ENCODE data around the gene CENPL. TPM values are rescaled to one million over a fixed set of nuclear protein-coding genes. Genes with fewer than 3 reads are reported as not detected.
"Not testable (repeated sequence)": the region's sequence is repeated elsewhere in the genome, so short reads cannot be mapped to it uniquely, and the experiment has no call there.

Gene CENPL
- total RNA-seq, 1 donor from 2014 or later: 5.5 TPM

- FAIRE-seq: no peak
- Histone ChIP-seq H3K36me3 (ENCODE audit: control insufficient read depth, insufficient read depth, low read length) (peaks cover 5% of the 10 kb centered on the region), H3K4me3 (ENCODE audit: low read depth, low read length) (no peak overlapping the region), H3K27me3 (ENCODE audit: control insufficient read depth, insufficient read depth, low read length) (no peaks in the 10 kb centered on the region)
- DNase-seq (ENCODE audit: low read depth): no peak
- no peak for TF ChIP-seq CTCF (IDR thresholded peaks at IDR 0.05; ENCODE audit: insufficient read depth, low read length, severe bottlenecking)
These were observed 49.0 kb downstream of the CENPL start for GRCh38 chr1:173775578-173776226.

GRCh38 chr1:173771560-173771959 is 53.1 kb downstream of the CENPL start:
- Histone ChIP-seq H3K27me3 (ENCODE audit: control insufficient read depth, insufficient read depth, low read length) (no peaks in the 10 kb centered on the region), H3K36me3 (ENCODE audit: control insufficient read depth, insufficient read depth, low read length) (peaks cover 2% of the 10 kb centered on the region)
- TF ChIP-seq CTCF (IDR thresholded peaks at IDR 0.05; ENCODE audit: insufficient read depth, low read length, severe bottlenecking): no peak

GRCh38 chr1:173770330-173770729 is 54.4 kb downstream of the CENPL start:
- H3K4me3 ChIP-seq (ENCODE audit: low read depth, low read length); DNase-seq (ENCODE audit: low read depth); FAIRE-seq; H3K36me3 ChIP-seq (ENCODE audit: control insufficient read depth, insufficient read depth, low read length); H3K27me3 ChIP-seq (ENCODE audit: control insufficient read depth, insufficient read depth, low read length): not testable (repeated sequence)

More at GRCh38 chr1:173771560-173771959, 53.1 kb downstream of the CENPL start:
- DNase-seq (ENCODE audit: low read depth) (no peak), FAIRE-seq (no peak)
- H3K4me3 ChIP-seq (ENCODE audit: low read depth, low read length): no peak overlapping the region

GRCh38 chr1:173768827-173769226 is 55.9 kb downstream of the CENPL start:
- no peak overlapping the region for H3K4me3 ChIP-seq (ENCODE audit: low read depth, low read length)
- TF ChIP-seq CTCF (IDR thresholded peaks at IDR 0.05; ENCODE audit: insufficient read depth, low read length, severe bottlenecking): no peak
- no peaks in the 10 kb centered on the region for H3K27me3 ChIP-seq (ENCODE audit: control insufficient read depth, insufficient read depth, low read length)
- no peak for DNase-seq (ENCODE audit: low read depth)
- no peaks in the 10 kb centered on the region for H3K36me3 ChIP-seq (ENCODE audit: control insufficient read depth, insufficient read depth, low read length)
- peak; percentile 13 for FAIRE-seq

GRCh38 chr1:173768206-173768605 is 56.5 kb downstream of the CENPL start:
- Histone ChIP-seq H3K27me3 (ENCODE audit: control insufficient read depth, insufficient read depth, low read length) (no peaks in the 10 kb centered on the region), H3K36me3 (ENCODE audit: control insufficient read depth, insufficient read depth, low read length) (no peaks in the 10 kb centered on the region), H3K4me3 (ENCODE audit: low read depth, low read length) (no peak overlapping the region)
- no peak for FAIRE-seq
- no peak for DNase-seq (ENCODE audit: low read depth)
- TF ChIP-seq CTCF (IDR thresholded peaks at IDR 0.05; ENCODE audit: insufficient read depth, low read length, severe bottlenecking): no peak

GRCh38 chr1:173764331-173764730 is 60.4 kb downstream of the CENPL start:
- not testable (repeated sequence) for H3K27me3 ChIP-seq (ENCODE audit: control insufficient read depth, insufficient read depth, low read length); DNase-seq (ENCODE audit: low read depth); H3K36me3 ChIP-seq (ENCODE audit: control insufficient read depth, insufficient read depth, low read length); H3K4me3 ChIP-seq (ENCODE audit: low read depth, low read length); FAIRE-seq

- Histone ChIP-seq H3K4me3 (ENCODE audit: low read depth, low read length) (no peak overlapping the region), H3K27me3 (ENCODE audit: control insufficient read depth, insufficient read depth, low read length) (no peaks in the 10 kb centered on the region), H3K36me3 (ENCODE audit: control insufficient read depth, insufficient read depth, low read length) (peaks cover 6% of the 10 kb centered on the region)
- peak; percentile 88 for DNase-seq (ENCODE audit: low read depth)
- no peak for FAIRE-seq
- TF ChIP-seq CTCF (IDR thresholded peaks at IDR 0.05; ENCODE audit: insufficient read depth, low read length, severe bottlenecking): no peak
These were observed 65.7 kb downstream of the CENPL start for GRCh38 chr1:173758980-173759379.
